HG03175 (cell line): ENCODE data around the gene UBE2Q1.
"Not testable (repeated sequence)": the region's sequence is repeated elsewhere in the genome, so short reads cannot be mapped to it uniquely, and the experiment has no call there.

Experiments used
- ATAC-seq: cut with Tn5 transposase; IDR thresholded peaks from one replicate; pipeline ENCODE4 v1.9.1; 2021; ENCODE audit warnings: mild to moderate bottlenecking, moderate library complexity; ENCODE audit not compliant: unreplicated experiment

UBE2Q1 gene

DNA sequence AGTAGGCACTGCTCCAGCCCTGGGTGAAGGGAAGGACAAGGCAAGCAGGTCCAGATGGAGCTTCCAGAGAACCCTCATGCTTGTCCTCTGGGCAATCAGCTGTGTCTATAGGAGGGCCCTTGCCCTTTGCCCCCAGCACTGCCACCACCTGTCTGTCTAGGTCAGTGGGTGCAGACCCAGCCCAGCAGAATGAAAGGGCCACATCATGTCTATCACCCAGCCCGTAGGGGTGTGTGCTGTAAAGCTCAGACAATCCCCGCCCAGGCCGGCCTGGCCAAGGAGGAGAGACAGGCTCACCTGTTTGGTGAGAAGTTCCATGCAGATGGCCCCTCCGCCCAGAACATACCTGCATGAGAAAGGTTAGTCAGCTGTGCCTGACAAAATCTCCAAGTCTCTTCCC, 7.0 kb downstream of the UBE2Q1 start:
- ATAC-seq = no peak

DNA sequence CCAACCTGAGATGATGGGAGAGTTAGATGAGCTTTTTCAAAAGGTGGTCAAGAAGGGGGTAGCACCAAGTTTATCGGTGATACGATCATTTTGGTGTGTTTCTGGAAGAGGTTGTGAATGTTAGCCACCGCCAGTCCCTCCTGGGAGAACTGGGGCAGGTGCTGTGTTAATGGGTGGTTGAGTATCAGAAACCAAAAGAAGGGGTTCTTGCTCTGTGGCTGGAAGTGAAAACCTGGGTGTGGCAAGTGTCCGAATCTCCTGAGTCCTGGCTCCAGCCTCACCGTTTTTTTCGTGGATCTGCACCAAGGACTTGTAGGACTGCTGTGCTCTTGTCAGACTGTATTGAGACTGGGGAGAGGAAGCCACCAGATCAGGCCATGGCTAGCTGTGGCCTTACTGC, 7.8 kb downstream of the UBE2Q1 start:
- no peak for ATAC-seq

- no peak for ATAC-seq
Observed at GRCh38 chr1:154550070-154550469, 8.4 kb downstream of the UBE2Q1 start.

- ATAC-seq = no peak
Observed at GRCh38 chr1:154549202-154549770, 9.2 kb downstream of the UBE2Q1 start.

GRCh38 chr1:154548028-154548427, 10.4 kb downstream of the UBE2Q1 start:
- ATAC-seq = no peak

DNA sequence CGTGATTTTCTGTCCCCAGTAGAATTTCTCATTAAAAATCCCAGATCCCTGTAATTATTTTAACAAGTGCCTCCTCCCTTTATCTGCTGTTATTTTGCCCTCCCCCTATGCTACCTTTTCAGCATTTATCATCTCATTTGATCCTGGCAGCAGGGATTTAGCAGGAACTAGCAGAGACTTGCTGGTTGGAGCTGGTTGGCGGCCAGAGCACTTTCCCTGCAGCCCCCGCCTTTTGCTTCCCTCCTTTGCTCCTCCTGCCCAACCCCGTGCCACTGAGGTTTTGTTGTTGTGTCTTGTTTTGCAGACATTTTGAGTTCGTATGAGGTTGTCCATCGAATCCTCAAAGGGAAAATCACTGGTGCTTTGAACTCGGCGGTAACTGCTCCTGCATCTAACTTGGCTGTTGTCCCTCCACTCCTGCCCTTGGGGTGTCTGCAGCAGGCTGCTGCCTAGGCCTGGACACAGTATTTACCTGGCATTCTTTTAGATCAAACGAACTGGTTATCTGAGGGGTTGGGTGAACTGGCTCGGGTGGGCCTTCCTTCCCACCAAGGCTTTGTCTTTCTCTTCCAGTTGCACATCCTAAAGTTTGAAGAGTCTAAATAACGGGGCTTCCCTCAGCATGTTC, 11.2 kb downstream of the UBE2Q1 start:
- ATAC-seq = no peak

DNA sequence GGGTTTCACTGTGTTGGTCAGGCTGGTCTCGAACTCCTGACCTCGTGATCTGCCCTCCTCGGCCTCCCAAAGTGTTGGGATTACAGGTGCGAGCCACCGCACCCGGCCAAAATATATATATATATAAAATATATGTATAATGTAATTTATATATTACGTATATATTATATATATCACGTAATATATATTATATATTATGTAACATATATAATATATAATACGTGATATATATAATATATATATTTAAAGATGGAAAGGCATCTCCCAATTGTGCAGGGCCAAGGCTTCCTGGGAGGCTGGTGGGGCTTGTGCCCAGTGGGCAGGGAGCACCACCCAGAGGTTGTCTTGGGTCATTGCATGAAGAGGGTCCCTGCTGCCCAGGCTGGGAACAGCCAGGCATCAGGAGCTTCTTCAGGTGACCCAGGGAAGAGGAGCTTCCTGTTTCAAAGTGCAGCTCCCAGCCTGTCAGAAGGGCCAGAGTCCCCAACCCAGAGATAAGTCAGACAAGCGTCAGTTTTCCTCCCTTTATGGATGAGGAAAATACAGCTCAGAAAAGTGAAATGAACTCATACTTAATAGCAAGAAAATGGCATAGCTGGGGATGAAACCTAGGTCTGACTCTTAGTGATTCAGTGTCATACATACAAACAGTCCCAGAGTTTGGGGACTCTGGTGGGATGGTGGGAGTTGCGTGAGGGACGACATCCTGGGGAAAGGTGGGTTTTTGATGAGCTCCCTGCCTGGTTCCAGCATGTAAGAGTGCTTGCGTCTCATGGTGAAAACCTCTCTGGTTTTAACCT, 12.0 kb downstream of the UBE2Q1 start:
- no peak for ATAC-seq

DNA sequence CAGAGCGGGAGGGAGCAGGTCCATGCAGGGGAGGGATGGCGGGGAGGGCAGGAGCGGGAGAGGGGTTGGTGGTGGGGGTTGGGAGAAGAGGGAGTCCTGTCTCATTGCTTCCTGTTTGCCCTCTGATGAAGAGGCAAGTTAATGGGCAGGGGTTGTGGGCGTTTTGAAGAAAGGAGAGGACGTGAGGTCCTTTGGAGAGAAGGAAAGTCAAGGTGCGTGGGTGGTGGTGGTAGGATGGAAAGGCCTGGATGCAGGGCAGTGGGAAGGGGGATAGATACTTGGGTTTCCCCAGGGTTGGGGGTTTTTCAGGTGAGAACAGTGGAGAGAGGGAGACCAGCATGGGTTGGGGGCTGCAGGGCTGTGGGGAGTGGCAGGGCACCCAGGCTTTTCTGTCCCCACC, 17.2 kb downstream of the UBE2Q1 start:
- no peak for ATAC-seq

DNA sequence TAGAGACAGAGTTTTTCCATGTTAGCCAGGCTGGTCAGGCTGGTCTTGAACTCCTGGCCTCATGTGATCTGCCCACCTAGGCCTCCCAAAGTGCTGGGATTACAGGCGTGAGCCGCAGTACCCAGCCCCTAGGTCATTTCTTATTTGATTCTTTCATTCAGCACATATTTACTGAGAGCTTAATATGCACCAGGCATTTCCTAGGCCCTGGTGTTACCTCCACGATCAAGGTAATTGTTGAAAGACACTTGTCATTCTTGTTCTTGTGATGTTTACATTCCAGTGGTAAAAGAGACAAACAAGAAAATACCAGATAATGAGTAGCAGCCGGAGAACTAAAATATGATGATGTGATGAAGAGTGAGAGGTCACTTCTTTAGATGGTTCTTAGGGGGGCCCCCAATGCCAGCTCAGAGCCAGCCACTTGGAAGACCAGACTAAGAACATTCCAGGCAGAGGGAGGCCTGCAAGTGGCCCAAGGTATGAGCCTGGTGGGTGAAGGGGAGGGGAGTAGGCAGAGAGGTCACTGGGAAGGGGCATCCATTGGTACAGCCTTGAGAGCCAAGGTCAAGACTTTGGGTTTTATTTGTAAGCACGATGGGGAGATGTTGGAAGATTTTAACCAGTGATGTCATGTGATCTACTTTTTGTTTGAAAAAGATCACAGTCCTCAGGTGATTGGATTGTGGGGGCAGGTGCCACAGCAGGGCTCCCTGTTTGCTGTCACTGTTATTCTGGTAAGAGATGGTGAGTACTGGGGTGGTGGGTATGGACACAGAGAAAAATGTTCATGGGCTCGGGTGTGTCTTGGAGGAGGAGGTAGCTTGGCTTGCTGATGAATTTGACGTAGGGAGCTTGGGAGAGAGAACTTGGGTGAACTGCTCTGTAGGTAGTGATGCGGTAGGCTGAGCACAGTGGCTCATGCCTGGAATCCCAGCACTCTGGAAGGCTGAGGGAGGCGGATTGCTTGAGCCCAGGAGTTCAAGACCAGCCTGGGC, 18.7 kb downstream of the UBE2Q1 start:
- ATAC-seq = no peak

GRCh38 chr1:154536570-154536969, 21.9 kb downstream of the UBE2Q1 start:
- ATAC-seq = no peak

GRCh38 chr1:154533952-154534844, 24.3 kb downstream of the UBE2Q1 start:
- no peak for ATAC-seq

DNA sequence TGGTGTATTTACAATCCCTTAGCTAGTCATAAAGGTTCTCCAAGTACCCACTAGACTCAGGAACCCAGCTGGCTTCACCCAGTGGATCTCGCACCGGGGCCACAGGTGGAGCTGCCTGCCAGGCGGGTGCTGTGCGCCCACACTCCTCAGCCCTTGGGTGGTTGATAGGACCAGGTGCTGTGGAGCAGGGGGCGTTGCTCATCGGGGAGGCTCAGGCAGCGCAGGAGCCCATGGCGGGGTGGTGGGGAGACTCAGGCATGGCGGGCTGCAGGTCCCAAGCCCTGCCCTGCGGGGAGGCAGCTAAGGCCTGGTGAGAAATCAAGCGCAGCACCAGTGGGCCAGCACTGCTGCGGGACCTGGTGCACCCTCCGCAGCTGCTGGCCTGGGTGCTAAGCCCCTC, 26.5 kb downstream of the UBE2Q1 start:
- not testable (repeated sequence) for ATAC-seq

DNA sequence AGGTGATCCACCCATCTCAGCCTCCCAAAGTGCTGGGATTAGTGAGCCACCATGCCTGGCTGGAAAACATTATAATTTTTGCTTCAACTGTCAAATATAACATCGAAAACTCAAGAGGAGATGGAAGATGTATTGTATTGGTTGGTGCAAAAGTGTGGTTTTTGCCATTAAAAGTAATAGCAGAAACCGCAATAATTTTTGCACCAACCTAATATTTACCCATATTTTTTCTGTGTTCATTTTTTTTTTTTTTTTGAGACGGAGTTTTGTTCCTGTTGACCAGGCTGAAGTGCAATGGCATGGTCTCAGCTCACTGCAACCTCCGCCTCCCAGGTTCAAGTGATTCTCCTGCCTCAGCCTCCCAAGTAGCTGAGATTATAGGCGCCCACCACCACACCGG, 29.2 kb downstream of the UBE2Q1 start:
- no peak for ATAC-seq

DNA sequence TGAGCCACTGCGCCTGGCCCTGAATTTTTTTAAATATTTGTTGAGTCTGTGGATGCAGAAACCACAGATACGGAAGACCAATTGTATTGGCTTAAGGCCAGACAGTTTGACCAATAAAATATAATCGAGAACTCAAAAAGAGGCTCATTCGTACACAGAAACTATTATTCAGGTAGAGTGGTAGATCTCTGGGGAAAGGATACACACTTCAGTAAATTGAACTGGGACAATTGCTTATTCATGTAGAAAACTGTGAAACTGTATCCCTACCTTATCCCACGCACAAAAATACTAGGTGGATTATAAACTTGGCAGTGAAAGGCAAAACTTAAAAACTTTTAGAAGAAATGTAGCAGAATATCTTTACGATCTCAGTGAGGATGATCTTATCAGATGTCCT, 31.3 kb downstream of the UBE2Q1 start:
- no peak for ATAC-seq

- no peak for ATAC-seq
Observed at GRCh38 chr1:154524881-154525280, 33.6 kb downstream of the UBE2Q1 start.

- no peak for ATAC-seq
Observed at GRCh38 chr1:154521695-154522094, 36.8 kb downstream of the UBE2Q1 start.

GRCh38 chr1:154520333-154520732, 38.1 kb downstream of the UBE2Q1 start:
- no peak for ATAC-seq

DNA sequence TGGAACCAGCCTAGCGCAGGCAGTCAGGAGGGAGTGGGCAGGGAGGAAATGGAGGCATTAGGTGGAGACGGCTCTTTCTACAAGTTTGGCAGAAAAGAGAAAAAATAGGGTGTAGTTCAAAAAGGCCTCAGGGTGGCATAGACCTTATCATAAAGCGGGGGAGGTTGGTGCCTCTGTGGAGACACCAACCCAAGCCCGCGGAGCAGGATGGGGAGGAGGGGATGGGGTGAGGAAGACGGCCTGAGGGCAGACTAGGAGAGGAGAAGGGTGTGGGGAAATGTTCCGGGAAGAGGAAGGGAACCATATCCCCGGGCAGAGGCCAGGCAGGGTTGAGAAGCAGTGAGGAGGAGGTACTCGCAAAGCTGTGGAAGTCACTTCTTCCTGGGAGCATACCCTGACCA, 38.9 kb downstream of the UBE2Q1 start:
- ATAC-seq = no peak

DNA sequence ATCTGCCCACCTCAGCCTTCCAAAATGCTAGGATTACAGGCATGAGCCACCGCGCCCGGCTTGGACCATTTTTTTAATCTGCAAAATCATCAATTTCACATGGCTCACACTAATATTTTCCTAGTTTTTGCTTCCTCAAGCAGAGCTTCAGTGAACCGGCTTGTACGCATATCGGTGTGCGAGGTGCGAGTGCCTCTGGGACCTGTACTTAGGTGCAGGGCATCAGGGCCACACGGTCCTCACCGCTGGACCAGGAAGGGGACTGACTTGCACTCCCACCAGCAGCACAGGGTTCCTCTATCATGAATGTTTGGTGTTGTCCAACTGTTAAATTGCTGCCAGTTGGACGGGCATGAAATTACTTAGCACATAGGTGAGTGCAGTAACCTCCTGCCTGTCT, 40.8 kb downstream of the UBE2Q1 start:
- no peak for ATAC-seq

DNA sequence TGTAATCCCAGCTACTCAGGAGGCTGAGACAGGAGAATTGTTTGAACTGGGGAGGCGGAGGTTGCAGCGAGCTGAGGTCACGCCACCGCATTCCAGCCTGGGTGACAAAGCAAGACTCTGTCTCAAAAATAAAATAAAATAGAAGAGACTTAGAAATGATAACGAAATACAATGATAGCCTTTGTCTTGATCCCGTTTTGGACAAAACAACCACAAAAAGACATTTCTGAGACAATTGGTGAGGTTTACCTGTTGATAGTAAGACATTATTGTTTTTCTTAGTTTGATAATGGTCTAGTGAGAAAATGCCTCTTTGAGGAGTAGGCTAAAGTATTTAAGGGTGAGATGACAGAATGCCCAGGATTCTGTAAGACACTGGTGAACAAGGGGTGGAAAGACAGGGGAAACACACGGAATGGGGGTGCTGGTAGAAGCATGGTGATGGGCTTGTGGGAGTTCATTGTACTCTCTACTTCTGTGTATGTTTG, 44.4 kb downstream of the UBE2Q1 start:
- no peak for ATAC-seq
